OCI-LY3 (cell line): Measurements from ENCODE around the gene SNAPC4.
A peak's percentile ranks its signal among the peaks of the same experiment; 100 is the strongest.

Experiments
- H2AFZ ChIP-seq: fragments of 200-600, 300-600 bp; shearing (Covaris generic); 2 replicates; pipeline ENCODE4 v1.6.0; 2014; ENCODE audit warnings: antibody characterized with exemption, low read depth, low read length
- H3K27ac ChIP-seq: fragments of 200-600, 300-600 bp; sonication (generic); 2 replicates; pipeline ENCODE4 v1.5.1; 2014; ENCODE audit warnings: mild to moderate bottlenecking, low read length, moderate library complexity, mixed read lengths
- H3K27me3 ChIP-seq: fragments of 200-600, 300-600 bp; sonication (generic); 2 replicates; pipeline ENCODE4 v1.6.1; 2014; ENCODE audit warnings: low read depth, low read length, mixed read lengths
- H3K36me3 ChIP-seq: fragments of 200-600, 300-600 bp; sonication (generic); replicated peaks from 2 replicates; pipeline ENCODE3; 2014; ENCODE audit warnings: low read depth, low read length, mixed read lengths
- H3K4me1 ChIP-seq: fragments of 300-600, 200-600 bp; sonication (generic); 2 replicates; pipeline ENCODE4 v1.6.1; 2014; ENCODE audit warnings: low read length, mixed read lengths
- H3K4me2 ChIP-seq: fragments of 200-600, 300-600 bp; sonication (generic); 2 replicates; pipeline ENCODE4 v1.6.1; 2014; ENCODE audit warnings: low read length, mixed read lengths
- H3K4me3 ChIP-seq: fragments of 300-600, 200-600 bp; sonication (generic); 2 replicates; pipeline ENCODE4 v1.5.1; 2014; ENCODE audit warnings: antibody characterized with exemption, mild to moderate bottlenecking, low read length, moderate library complexity
- H3K79me2 ChIP-seq: fragments of 300-600, 200-600 bp; shearing (Covaris generic); 2 replicates; pipeline ENCODE4 v1.6.1; 2014; ENCODE audit warnings: mild to moderate bottlenecking, low read length, mixed read lengths
- H3K9ac ChIP-seq: fragments of 300-600, 200-600 bp; shearing (Covaris generic); 2 replicates; pipeline ENCODE4 v1.6.0; 2014; ENCODE audit warnings: mild to moderate bottlenecking, low read length, moderate library complexity
- H3K9me3 ChIP-seq: fragments of 200-600, 300-600 bp; shearing (Covaris generic); 2 replicates; pipeline ENCODE4 v1.6.1; 2014; ENCODE audit warnings: low read length, mixed read lengths; ENCODE audit not compliant: insufficient read depth
- H4K20me1 ChIP-seq: fragments of 200-600, 300-600 bp; sonication (generic); 2 replicates; pipeline ENCODE4 v1.6.1; 2016; ENCODE audit warnings: low read length, mixed read lengths; ENCODE audit not compliant: insufficient read depth
- CTCF ChIP-seq: fragments of 200-600, 300-600 bp; sonication (generic); IDR thresholded peaks from 2 replicates; pipeline ENCODE4 v1.5.1; 2014; ENCODE audit warnings: antibody characterized with exemption, low read length, low read depth
- EZH2phosphoT487 ChIP-seq: fragments of 200-600 bp; shearing (Covaris generic); IDR thresholded peaks from 2 replicates; pipeline ENCODE4 v1.6.1; 2018; ENCODE audit warnings: antibody characterized with exemption, mixed run types, low read depth

Gene SNAPC4

GRCh38 chr9:136363949-136364748 lies 35.8 kb downstream of the SNAPC4 start:
- Histone ChIP-seq H3K4me2 (peak overlapping the region; percentile 69), H2AFZ (no peak overlapping the region), H3K36me3 (peaks cover 4% of the 10 kb centered on the region), H4K20me1 (no peaks in the 10 kb centered on the region), H3K9me3 (no peaks in the 10 kb centered on the region), H3K79me2 (no peaks in the 10 kb centered on the region), H3K27me3 (no peaks in the 10 kb centered on the region), H3K27ac (no peak overlapping the region), H3K9ac (no peak overlapping the region), H3K4me3 (peak overlapping the region; percentile 79), H3K4me1 (peaks cover 18% of the 10 kb centered on the region)
- TF ChIP-seq EZH2phosphoT487, result no peak
- 0 out of 2 replicates have a peak, but pooled peaks have one; percentile 1 for TF ChIP-seq CTCF

- Histone ChIP-seq H3K27ac (peak within 1 kb of the TSS; percentile 59), H3K27me3 (no peaks in the 10 kb centered on the region), H3K9me3 (no peaks in the 10 kb centered on the region), H3K9ac (peak within 1 kb of the TSS; percentile 71), H4K20me1 (no peaks in the 10 kb centered on the region), H3K4me2 (peak within 1 kb of the TSS; percentile 69), H3K36me3 (peaks cover 4% of the 10 kb centered on the region), H2AFZ (no peak within 1 kb of the TSS), H3K79me2 (no peaks in the 10 kb centered on the region), H3K4me3 (peak within 1 kb of the TSS; percentile 79), H3K4me1 (peaks cover 18% of the 10 kb centered on the region)
- peak; percentile 82 for TF ChIP-seq CTCF
- no peak for TF ChIP-seq EZH2phosphoT487
Measured at GRCh38 chr9:136363106-136363948, 36.6 kb downstream of the SNAPC4 start, which contains the start of gene DNLZ. Gene DNLZ (minus strand): TSS chr9:136363744. CDS start chr9:136363714, 30 bp downstream.

GRCh38 chr9:136362450-136362784 lies 37.6 kb downstream of the SNAPC4 start:
- Histone ChIP-seq H3K9ac (no peak overlapping the region), H2AFZ (no peak overlapping the region), H3K27ac (no peak overlapping the region), H3K4me1 (peaks cover 18% of the 10 kb centered on the region), H3K27me3 (no peaks in the 10 kb centered on the region), H3K4me2 (peak overlapping the region; percentile 45), H3K79me2 (no peaks in the 10 kb centered on the region), H3K4me3 (peak overlapping the region; percentile 79; the same call in 1 of the 2 replicates), H4K20me1 (no peaks in the 10 kb centered on the region), H3K36me3 (peaks cover 4% of the 10 kb centered on the region), H3K9me3 (no peaks in the 10 kb centered on the region)
- TF ChIP-seq EZH2phosphoT487 (no peak), CTCF (no peak)

- no peak overlapping the region for H3K4me3 ChIP-seq
- no peak overlapping the region for H3K9ac ChIP-seq
- no peaks in the 10 kb centered on the region for H4K20me1 ChIP-seq
- H3K9me3 ChIP-seq, result no peaks in the 10 kb centered on the region
- peaks cover 18% of the 10 kb centered on the region for H3K4me1 ChIP-seq
- peaks cover 4% of the 10 kb centered on the region for H3K36me3 ChIP-seq
- no peaks in the 10 kb centered on the region for H3K27me3 ChIP-seq
- TF ChIP-seq CTCF, result no peak
- no peak for TF ChIP-seq EZH2phosphoT487
- no peak overlapping the region for H3K27ac ChIP-seq
- H2AFZ ChIP-seq, result no peak overlapping the region
- H3K79me2 ChIP-seq, result no peaks in the 10 kb centered on the region
- no peak overlapping the region for H3K4me2 ChIP-seq
Measured at GRCh38 chr9:136361754-136362449, 38.1 kb downstream of the SNAPC4 start.
